ENCODE results near the gene PTX4. TPM values are rescaled to one million over a fixed set of nuclear protein-coding genes. Genes with fewer than 3 reads are reported as not detected.

PTX4 gene, protein sequence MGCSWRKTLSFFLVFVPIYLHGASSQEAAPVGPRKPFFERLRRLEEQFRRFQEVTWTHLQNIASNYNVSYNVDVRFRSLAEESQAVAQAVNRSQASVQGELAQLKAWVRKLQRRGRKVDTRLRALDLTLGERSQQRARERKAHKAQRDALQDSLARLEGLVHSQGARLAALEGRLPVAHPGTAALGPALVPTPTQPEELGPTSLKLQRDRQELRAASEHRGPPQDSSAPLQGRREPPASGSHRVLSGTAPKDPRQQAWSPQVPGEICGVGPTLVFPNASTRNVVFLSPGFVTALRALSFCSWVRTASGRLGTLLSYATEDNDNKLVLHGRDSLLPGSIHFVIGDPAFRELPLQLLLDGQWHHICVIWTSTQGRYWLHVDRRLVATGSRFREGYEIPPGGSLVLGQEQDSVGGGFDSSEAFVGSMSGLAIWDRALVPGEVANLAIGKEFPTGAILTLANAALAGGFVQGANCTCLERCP
- total RNA-seq: not detected in 3 replicates
- long read RNA-seq: 0 reads

DNA sequence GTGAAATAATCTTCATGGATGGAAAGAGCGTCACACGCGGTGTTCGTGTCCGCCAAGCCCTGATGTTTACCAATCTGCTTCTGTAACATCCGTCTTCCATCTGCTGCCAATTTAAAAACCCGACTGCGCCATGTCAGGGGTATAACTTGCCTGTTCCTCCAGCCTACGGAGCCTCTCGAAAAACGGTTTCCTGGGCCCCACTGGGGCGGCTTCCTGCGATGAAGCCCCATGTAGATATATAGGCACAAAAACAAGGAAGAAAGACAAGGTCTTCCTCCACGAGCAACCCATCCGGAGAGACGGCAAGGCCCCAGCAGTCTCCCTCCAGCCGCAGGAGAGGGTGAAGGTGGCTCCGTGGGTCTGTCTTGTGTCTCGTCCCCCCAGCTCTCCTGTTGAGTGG lies at the start of gene PTX4:
TSS of gene PTX4 (minus strand) at position 326 of the 400 bp plus-strand sequence. CDS start at position 291, 35 bp downstream.
- no peaks in the 10 kb centered on the region for H3K9me3 Mint-ChIP-seq (ENCODE audit: low read depth)
- TF ChIP-seq, protein P1, sequence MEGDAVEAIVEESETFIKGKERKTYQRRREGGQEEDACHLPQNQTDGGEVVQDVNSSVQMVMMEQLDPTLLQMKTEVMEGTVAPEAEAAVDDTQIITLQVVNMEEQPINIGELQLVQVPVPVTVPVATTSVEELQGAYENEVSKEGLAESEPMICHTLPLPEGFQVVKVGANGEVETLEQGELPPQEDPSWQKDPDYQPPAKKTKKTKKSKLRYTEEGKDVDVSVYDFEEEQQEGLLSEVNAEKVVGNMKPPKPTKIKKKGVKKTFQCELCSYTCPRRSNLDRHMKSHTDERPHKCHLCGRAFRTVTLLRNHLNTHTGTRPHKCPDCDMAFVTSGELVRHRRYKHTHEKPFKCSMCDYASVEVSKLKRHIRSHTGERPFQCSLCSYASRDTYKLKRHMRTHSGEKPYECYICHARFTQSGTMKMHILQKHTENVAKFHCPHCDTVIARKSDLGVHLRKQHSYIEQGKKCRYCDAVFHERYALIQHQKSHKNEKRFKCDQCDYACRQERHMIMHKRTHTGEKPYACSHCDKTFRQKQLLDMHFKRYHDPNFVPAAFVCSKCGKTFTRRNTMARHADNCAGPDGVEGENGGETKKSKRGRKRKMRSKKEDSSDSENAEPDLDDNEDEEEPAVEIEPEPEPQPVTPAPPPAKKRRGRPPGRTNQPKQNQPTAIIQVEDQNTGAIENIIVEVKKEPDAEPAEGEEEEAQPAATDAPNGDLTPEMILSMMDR (IDR thresholded peaks at IDR 0.05): no peak
- no peak within 1 kb of the TSS for H3K4me3 Mint-ChIP-seq (ENCODE audit: unreplicated experiment)
- H3K4me1 Mint-ChIP-seq (ENCODE audit: low read depth): peaks cover 9% of the 10 kb centered on the region
- no peak for DNase-seq (ENCODE audit: low spot score)
- no peaks in the 10 kb centered on the region for H3K36me3 Mint-ChIP-seq (ENCODE audit: low read depth)
- peaks cover 2% of the 10 kb centered on the region for H3K27me3 Mint-ChIP-seq (ENCODE audit: low read depth)
- H3K27ac Mint-ChIP-seq (ENCODE audit: unreplicated experiment): no peak within 1 kb of the TSS

DNA sequence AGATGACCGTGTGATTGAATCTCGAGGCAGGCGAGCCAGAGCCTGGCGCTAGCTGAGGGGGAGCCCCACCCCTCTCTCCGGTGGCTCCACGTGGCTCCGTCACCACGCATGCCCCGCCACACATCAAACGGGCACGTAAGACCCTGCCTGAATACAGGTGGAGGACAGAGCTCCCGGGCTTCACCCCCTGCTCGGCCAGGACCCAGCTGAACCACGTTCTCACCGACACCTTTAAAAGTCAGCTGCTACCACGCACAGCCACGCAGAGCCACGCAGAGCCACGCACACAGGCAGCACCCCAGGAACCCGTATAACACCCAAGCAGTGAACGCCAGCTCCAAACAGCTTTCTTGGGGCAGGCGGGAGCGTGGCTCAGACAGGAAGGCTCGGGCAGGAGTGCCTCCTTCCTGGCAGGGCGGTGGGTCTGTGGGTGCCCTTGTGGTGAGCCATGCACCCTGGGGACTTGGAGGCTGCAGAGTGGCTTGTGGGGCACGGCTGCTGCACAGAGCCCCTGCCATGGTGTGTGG lies 49.1 kb upstream of the PTX4 start:
- Mint-ChIP-seq H3K27ac (ENCODE audit: unreplicated experiment) (no peak overlapping the region), H3K9me3 (ENCODE audit: low read depth) (no peaks in the 10 kb centered on the region), H3K4me1 (ENCODE audit: low read depth) (peaks cover 32% of the 10 kb centered on the region), H3K36me3 (ENCODE audit: low read depth) (peaks cover 10% of the 10 kb centered on the region), H3K4me3 (ENCODE audit: unreplicated experiment) (no peak overlapping the region), H3K27me3 (ENCODE audit: low read depth) (no peaks in the 10 kb centered on the region)
- no peak for DNase-seq (ENCODE audit: low spot score)
- TF ChIP-seq, protein P1 (IDR thresholded peaks at IDR 0.05): no peak

DNA sequence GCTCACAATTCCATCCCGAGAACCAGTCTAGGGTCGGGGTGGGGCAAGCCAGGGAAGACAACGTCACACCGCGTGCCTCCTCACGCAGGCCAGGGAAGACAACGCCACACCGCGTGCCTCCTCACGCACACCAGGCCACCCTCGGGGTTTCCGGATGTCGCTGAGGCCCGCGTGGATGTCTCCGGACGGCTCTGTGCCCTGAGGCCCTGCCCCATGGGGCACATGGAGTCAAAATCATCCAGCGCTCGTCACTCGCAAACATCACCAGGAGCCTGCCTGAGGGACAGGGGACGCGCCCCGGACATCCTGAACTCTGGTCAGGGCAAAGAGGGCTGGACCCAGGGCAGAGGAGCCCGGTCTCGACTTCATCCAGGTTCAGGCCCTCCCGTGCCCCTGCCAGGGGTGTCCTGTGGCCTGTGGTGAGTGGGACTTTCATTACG lies 48.4 kb upstream of the PTX4 start:
- Mint-ChIP-seq H3K27me3 (ENCODE audit: low read depth) (no peaks in the 10 kb centered on the region), H3K27ac (ENCODE audit: unreplicated experiment) (no peak overlapping the region), H3K4me1 (ENCODE audit: low read depth) (peaks cover 37% of the 10 kb centered on the region), H3K9me3 (ENCODE audit: low read depth) (no peaks in the 10 kb centered on the region), H3K4me3 (ENCODE audit: unreplicated experiment) (no peak overlapping the region), H3K36me3 (ENCODE audit: low read depth) (peaks cover 10% of the 10 kb centered on the region)
- no peak for DNase-seq (ENCODE audit: low spot score)
- TF ChIP-seq, protein P1 (IDR thresholded peaks at IDR 0.05): no peak

DNA sequence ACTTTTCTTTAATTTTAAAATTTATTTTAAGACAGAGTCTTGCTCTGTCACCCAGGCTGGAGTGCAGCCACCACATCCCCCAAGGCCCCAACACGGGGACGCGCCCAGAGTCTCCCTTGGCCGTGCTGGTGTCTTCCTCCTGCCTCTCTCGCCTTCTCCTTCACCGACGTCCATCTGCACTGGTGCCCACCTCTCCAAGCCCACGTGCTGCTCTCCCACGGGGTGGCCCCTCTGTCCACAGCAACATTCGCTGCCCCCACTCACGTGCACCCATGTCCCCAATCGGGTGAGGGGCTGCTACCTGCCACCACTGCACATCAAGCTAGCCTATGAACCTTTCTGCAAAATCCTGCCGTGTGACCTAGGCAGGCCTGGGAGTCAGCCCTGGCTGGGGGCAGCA lies 47.9 kb upstream of the PTX4 start:
- Mint-ChIP-seq H3K4me1 (ENCODE audit: low read depth) (peaks cover 43% of the 10 kb centered on the region), H3K27me3 (ENCODE audit: low read depth) (no peaks in the 10 kb centered on the region), H3K9me3 (ENCODE audit: low read depth) (no peaks in the 10 kb centered on the region), H3K36me3 (ENCODE audit: low read depth) (peaks cover 8% of the 10 kb centered on the region), H3K4me3 (ENCODE audit: unreplicated experiment) (no peak overlapping the region), H3K27ac (ENCODE audit: unreplicated experiment) (no peak overlapping the region)
- no peak for DNase-seq (ENCODE audit: low spot score)
- TF ChIP-seq, protein P1 (IDR thresholded peaks at IDR 0.05): no peak

DNA sequence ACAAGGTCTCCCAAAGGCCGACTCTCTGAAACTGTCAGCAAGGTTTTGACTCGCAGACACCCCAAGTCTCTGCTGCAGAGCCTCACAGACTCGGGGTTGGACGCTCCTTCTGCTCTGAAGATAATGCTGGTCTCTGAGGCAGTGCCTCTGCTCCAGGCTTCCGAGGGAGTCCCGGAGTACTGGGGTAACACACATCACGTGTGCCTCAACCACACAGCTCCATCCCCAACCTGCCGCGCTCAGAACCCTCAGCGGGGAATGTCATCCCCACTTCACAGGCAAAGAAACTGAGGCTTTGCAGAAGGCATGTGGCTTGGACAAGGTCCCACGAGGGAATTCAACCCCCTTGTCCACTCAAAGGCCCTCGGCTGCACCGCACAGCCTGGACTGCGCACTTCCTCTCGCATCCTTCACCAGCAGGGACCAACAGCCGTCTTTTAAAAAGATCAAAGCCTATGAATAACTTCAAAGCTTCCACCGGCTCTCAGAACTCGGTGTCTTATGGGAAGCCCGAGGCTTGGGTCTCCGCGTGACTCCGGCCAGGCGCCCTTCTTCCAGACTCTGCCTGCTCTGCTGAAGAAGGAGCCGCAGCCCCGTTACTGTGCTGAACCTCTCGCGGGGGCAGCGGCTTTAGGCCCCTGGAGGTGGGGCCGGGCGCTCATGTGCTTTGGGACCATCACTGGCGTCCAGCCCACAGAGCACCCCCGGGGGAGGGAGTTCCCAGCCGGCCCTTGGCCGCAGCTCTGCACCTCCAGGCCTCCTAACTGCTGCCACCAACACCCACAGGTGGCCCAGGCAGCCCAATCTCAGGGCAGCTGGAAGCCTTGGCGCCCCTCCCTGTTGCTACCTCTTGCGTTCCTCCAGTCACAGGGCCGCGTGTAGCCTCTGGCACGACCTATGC lies 46.9 kb upstream of the PTX4 start:
- H3K9me3 Mint-ChIP-seq (ENCODE audit: low read depth): no peaks in the 10 kb centered on the region
- peaks cover 8% of the 10 kb centered on the region for H3K36me3 Mint-ChIP-seq (ENCODE audit: low read depth)
- H3K4me3 Mint-ChIP-seq (ENCODE audit: unreplicated experiment): peak overlapping the region; percentile 73
- no peak for DNase-seq (ENCODE audit: low spot score)
- H3K27me3 Mint-ChIP-seq (ENCODE audit: low read depth): no peaks in the 10 kb centered on the region
- TF ChIP-seq, protein P1 (IDR thresholded peaks at IDR 0.05): no peak
- H3K4me1 Mint-ChIP-seq (ENCODE audit: low read depth): peaks cover 52% of the 10 kb centered on the region
- no peak overlapping the region for H3K27ac Mint-ChIP-seq (ENCODE audit: unreplicated experiment)

Measured in chondrocyte (in vitro differentiated cells).